ENCODE results near the gene ARHGDIB.

ARHGDIB gene

GRCh38 chr12:14956024-14956891 is 5.1 kb downstream of the ARHGDIB start:
- no peak for DNase-seq (ENCODE audit: low spot score)

- DNase-seq (ENCODE audit: low spot score) = no peak
These were observed 7.1 kb downstream of the ARHGDIB start for GRCh38 chr12:14954269-14954668.

- no peak for DNase-seq (ENCODE audit: low spot score)
These were observed 7.6 kb downstream of the ARHGDIB start for GRCh38 chr12:14953752-14954151.

GRCh38 chr12:14952299-14952921 is 9.0 kb downstream of the ARHGDIB start:
- peak; percentile 48 for DNase-seq (ENCODE audit: low spot score)

GRCh38 chr12:14951851-14952250 is 9.6 kb downstream of the ARHGDIB start:
- no peak for DNase-seq (ENCODE audit: low spot score)

- no peak for DNase-seq (ENCODE audit: low spot score)
These were observed 10.2 kb downstream of the ARHGDIB start for GRCh38 chr12:14950982-14951746.

- DNase-seq (ENCODE audit: low spot score) = no peak
These were observed 11.0 kb downstream of the ARHGDIB start for GRCh38 chr12:14950421-14950820.

GRCh38 chr12:14949631-14950030 is 11.8 kb downstream of the ARHGDIB start:
- no peak for DNase-seq (ENCODE audit: low spot score)

- DNase-seq (ENCODE audit: low spot score) = peak; percentile 75
These were observed 12.7 kb downstream of the ARHGDIB start for GRCh38 chr12:14948672-14949071.

- no peak for DNase-seq (ENCODE audit: low spot score)
These were observed 14.5 kb downstream of the ARHGDIB start for GRCh38 chr12:14946861-14947260.

GRCh38 chr12:14946162-14946561 is 15.2 kb downstream of the ARHGDIB start:
- no peak for DNase-seq (ENCODE audit: low spot score)

- no peak for DNase-seq (ENCODE audit: low spot score)
These were observed 19.0 kb downstream of the ARHGDIB start for GRCh38 chr12:14942196-14942931.

GRCh38 chr12:14941369-14941768 is 20.0 kb downstream of the ARHGDIB start:
- DNase-seq (ENCODE audit: low spot score) = no peak

GRCh38 chr12:14938301-14938700 is 23.1 kb downstream of the ARHGDIB start, which contains the start of gene ERP27:
TSS of gene ERP27 (minus strand) at chr12:14938537. CDS start at chr12:14938508, 29 bp downstream.
- DNase-seq (ENCODE audit: low spot score) = no peak

GRCh38 chr12:14937689-14938088 is 23.7 kb downstream of the ARHGDIB start:
- DNase-seq (ENCODE audit: low spot score) = no peak

- no peak for DNase-seq (ENCODE audit: low spot score)
These were observed 24.4 kb downstream of the ARHGDIB start for GRCh38 chr12:14937014-14937413.

- no peak for DNase-seq (ENCODE audit: low spot score)
These were observed 25.1 kb downstream of the ARHGDIB start for GRCh38 chr12:14936224-14936861.

- no peak for DNase-seq (ENCODE audit: low spot score)
These were observed 26.4 kb downstream of the ARHGDIB start for GRCh38 chr12:14935031-14935430.

GRCh38 chr12:14934511-14934910 is 26.9 kb downstream of the ARHGDIB start:
- DNase-seq (ENCODE audit: low spot score) = no peak

GRCh38 chr12:14931791-14932560 is 29.4 kb downstream of the ARHGDIB start:
- DNase-seq (ENCODE audit: low spot score) = no peak

- no peak for DNase-seq (ENCODE audit: low spot score)
These were observed 30.0 kb downstream of the ARHGDIB start for GRCh38 chr12:14931359-14931758.
